GM10847 (cell line): Measurements from ENCODE around the gene PIH1D1.

Source experiments
- POLR2A ChIP-seq: IDR thresholded peaks from 2 replicates; pipeline ENCODE4 v1.6.1; 2011; ENCODE audit not compliant: insufficient read length; ENCODE audit errors: extremely low read depth

The PIH1D1 gene

GRCh38 chr19:49408816-49409440 lies 42.7 kb downstream of the PIH1D1 start:
- TF ChIP-seq POLR2A: no peak

- no peak for TF ChIP-seq POLR2A
These were observed 44.1 kb downstream of the PIH1D1 start for GRCh38 chr19:49407482-49408015.

GRCh38 chr19:49407079-49407478 lies 44.5 kb downstream of the PIH1D1 start:
- no peak for TF ChIP-seq POLR2A

DNA sequence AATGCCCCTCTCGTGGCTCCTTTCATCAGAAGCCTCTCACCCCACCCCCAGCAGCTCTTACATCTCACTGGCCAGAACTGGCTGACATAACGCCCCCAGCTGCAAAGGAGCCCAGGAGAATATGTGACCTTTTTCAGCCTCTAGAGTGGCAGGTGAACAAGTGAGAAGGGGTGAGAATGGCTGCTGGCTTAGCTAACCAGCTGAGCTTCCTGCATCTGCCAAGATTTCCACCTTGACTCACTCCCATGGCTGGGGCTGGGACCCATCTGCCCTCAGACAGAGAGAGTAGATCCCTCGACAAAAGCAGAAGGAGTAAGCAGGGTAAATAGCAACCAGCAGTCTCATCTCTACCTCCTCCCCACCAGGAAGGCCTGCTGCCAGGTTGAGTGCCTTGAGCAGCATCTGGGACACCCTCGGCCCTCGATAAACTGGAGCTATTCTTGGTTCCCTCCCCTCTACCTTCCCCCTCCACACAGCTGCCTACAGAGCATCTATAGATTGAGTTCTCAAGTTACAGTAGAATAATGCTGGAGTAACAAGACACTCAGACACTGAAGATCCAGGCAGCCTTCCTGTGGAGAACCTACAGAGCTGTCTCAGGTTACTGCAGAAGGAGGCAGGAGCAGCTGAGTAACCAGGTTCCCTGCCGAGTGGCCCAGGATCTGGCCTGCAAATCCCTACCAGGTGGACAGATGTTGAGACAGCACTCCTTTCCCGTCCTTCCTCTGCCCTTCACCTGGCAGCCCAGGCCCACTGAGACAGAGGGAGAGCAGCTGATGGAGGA lies 48.0 kb downstream of the PIH1D1 start:
- no peak for TF ChIP-seq POLR2A

GRCh38 chr19:49400029-49400428 lies 51.6 kb downstream of the PIH1D1 start:
- TF ChIP-seq POLR2A: no peak

- no peak for TF ChIP-seq POLR2A
These were observed 52.7 kb downstream of the PIH1D1 start for GRCh38 chr19:49398931-49399330.

- TF ChIP-seq POLR2A: no peak
These were observed 53.5 kb downstream of the PIH1D1 start for GRCh38 chr19:49398001-49398615.

GRCh38 chr19:49396738-49397505 lies 54.7 kb downstream of the PIH1D1 start:
- TF ChIP-seq POLR2A: no peak
